VCaP (cell line): ENCODE measurements around the gene EIF1B.

Experiments
- H3K27ac ChIP-seq: fragments of 450-650 bp; 2 replicates; pipeline ENCODE4 v1.5.1; 2017
- CTCF ChIP-seq: fragments of 450-650 bp; conservative IDR thresholded peaks from 2 replicates; pipeline ENCODE4 v1.5.1; 2017; ENCODE audit warnings: mild to moderate bottlenecking, moderate library complexity

Gene EIF1B

GRCh38 chr3:40324621-40325020 lies 15.1 kb downstream of the EIF1B start:
- H3K27ac ChIP-seq: no peak overlapping the region
- TF ChIP-seq CTCF: no peak

DNA sequence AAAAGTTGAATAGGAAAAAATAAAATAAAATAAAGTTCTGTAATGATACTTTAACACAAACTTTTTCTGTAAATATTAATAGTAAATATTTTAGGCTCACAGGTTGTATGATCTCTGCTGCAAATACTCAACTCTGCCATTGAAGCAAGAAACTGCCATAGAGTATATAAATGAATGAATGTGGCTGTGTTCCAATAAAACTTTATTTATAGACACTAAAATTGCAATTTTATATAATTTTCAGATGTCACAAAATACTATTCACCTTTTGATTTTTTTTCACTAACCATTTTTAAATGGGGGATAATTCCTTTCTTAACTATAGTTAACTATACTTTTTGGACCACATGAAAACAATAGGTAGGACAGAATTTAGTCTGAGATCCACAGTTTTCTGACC lies 16.0 kb downstream of the EIF1B start:
- no peak overlapping the region for H3K27ac ChIP-seq
- TF ChIP-seq CTCF: no peak

DNA sequence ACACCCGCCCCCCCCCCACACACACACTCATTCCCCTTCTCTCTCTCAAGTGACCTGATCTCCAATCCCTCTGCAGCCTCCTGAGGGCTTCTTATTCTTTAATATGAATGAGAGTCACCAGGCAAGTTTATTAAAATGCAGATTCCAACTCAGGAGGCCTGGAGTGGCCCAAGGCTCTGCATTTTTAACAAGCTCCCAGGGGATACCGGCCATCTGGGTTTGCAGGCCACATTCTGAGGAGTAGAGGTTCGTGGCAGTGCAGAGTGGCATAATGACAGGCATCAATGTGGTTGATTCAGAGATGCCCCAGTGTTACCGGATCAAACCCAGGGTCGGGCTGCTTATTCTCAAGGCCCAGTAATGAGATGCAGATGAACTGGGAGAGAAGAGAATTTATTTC lies 18.9 kb downstream of the EIF1B start:
- peak overlapping the region; percentile 40 for H3K27ac ChIP-seq
- no peak for TF ChIP-seq CTCF

GRCh38 chr3:40329071-40329470 lies 19.6 kb downstream of the EIF1B start:
- TF ChIP-seq CTCF: no peak
- H3K27ac ChIP-seq: no peak overlapping the region

DNA sequence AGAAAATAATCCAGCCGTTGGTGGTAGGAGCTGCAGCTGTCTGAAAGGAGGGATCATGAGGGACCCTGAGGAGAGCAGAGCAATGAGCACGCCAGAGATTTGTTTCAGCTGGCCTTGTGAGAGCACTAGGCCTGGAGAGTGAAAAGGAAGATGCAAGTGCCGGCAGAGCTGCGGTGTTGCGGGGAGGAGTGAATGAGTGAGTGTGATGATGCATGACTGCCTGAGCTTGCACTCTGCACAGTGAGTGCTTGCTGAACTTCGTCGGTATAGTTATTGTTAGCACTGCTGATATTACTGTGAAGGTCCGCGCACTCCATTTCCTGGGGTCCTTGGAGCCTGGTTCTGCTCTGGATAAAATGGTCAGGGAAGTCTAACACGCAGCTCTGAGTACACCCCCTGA lies 23.2 kb downstream of the EIF1B start:
- no peak overlapping the region for H3K27ac ChIP-seq
- TF ChIP-seq CTCF: no peak

DNA sequence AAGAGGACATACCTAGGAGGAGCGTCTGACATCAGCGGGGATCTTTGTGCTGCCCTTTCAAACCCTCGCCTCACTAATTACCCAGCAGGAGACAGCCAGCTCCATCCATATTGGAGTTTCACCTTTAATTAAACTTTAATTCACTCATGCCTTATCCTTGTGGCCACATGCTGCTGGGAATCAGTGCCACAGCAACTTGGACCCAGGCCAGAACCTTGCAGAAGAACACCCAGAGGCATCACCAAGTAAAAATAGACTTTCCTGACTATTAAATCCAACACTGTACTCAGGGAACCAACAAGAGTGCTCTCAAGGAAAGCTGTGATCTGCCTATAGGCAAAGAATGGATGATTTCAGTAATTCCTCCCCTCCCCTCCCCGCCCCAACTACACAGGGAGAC lies 23.9 kb downstream of the EIF1B start:
- H3K27ac ChIP-seq: no peak overlapping the region
- no peak for TF ChIP-seq CTCF

DNA sequence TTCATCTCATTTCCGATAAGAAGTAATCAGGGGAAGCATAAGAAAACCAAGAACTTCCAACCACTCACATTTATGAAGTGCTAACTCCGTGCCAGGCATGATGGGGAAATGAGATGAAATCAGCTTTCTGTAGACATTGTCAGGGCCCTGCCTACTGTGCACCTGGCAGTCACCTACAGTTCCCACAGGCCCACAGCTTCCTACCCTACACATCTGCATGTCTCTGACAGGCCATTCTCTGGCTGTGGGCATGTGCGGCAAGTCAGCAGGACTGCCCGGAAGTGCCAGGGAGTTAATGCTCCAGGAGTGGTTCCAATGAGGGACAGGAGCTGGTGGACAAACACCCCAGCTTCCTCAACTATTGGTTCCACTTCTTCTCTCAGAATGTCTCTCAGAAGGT lies 24.3 kb downstream of the EIF1B start:
- H3K27ac ChIP-seq: no peak overlapping the region
- no peak for TF ChIP-seq CTCF

DNA sequence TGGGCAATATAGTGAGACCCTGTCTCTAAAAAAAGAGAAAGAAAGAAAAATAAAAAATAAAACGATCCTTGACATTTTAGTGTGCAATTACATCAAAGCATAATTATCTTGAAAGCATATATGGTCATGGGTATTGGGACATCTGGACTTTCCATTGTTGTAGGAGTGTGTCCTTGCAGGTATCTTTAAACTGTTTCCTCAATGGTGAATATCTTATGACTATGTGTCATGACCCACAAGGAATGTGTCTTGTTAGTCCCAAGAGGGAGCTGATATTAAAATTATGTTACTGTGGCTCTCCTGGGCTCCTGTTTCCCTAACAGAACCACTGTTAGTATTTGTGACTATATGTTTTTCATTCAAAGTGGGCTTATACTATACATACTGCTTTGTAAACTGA lies 26.6 kb downstream of the EIF1B start:
- no peak overlapping the region for H3K27ac ChIP-seq
- no peak for TF ChIP-seq CTCF
